H9 (cell line): ENCODE results near the gene ANKRD65. TPM values are rescaled to one million over a fixed set of nuclear protein-coding genes. Genes with fewer than 3 reads are reported as not detected.

Experiments used
- DNase-seq: peaks from one replicate; pipeline ENCODE4 v3.0.0-alpha.2; 2017
- H2AFZ ChIP-seq: one replicate; pipeline ENCODE4 v1.6.1; 2013; ENCODE audit warnings: mild to moderate bottlenecking, low read length, control low read depth, moderate library complexity
- H2AK5ac ChIP-seq: 2 replicates; pipeline ENCODE4 v1.6.1; 2013; ENCODE audit warnings: low read length, control low read depth, mixed read lengths; ENCODE audit not compliant: insufficient read length
- H2BK120ac ChIP-seq: one replicate; pipeline ENCODE4 v1.6.1; 2013; ENCODE audit warnings: low read depth, mild to moderate bottlenecking, low read length, control low read depth, inconsistent platforms; ENCODE audit not compliant: poor library complexity, severe bottlenecking
- H2BK12ac ChIP-seq: 2 replicates; pipeline ENCODE4 v1.6.1; 2013; ENCODE audit warnings: low read length, control low read depth, mixed read lengths, low read depth; ENCODE audit not compliant: insufficient read length
- H2BK15ac ChIP-seq: 2 replicates; pipeline ENCODE4 v1.6.1; 2013; ENCODE audit warnings: low read depth, low read length, control low read depth
- H2BK20ac ChIP-seq: one replicate; pipeline ENCODE4 v1.6.1; 2013; ENCODE audit warnings: low read depth, mild to moderate bottlenecking, low read length, control low read depth, inconsistent platforms; ENCODE audit not compliant: poor library complexity, severe bottlenecking
- H2BK5ac ChIP-seq: 2 replicates; pipeline ENCODE4 v1.6.1; 2013; ENCODE audit warnings: low read length, control low read depth, mixed read lengths; ENCODE audit not compliant: insufficient read length
- H3K14ac ChIP-seq: 2 replicates; pipeline ENCODE4 v1.6.1; 2013; ENCODE audit warnings: low read length, control low read depth; ENCODE audit not compliant: insufficient read depth
- H3K18ac ChIP-seq: 2 replicates; pipeline ENCODE4 v1.6.1; 2013; ENCODE audit warnings: low read depth, mild to moderate bottlenecking, mixed read lengths, low read length, control low read depth; ENCODE audit not compliant: insufficient read length
- H3K23ac ChIP-seq: 2 replicates; pipeline ENCODE4 v1.6.1; 2013; ENCODE audit warnings: low read length, control low read depth, mixed read lengths, low read depth; ENCODE audit not compliant: insufficient read length
- H3K23me2 ChIP-seq: 2 replicates; pipeline ENCODE4 v1.6.1; 2013; ENCODE audit warnings: low read depth, mild to moderate bottlenecking, mixed read lengths, low read length, control low read depth; ENCODE audit not compliant: insufficient read length, poor library complexity, severe bottlenecking
- H3K27ac ChIP-seq: 2 replicates; pipeline ENCODE4 v1.5.1; 2013; ENCODE audit warnings: low read length, control low read depth, mixed read lengths, low read depth; ENCODE audit not compliant: insufficient read length
- H3K27me3 ChIP-seq: 2 replicates; pipeline ENCODE4 v1.6.1; 2013; ENCODE audit warnings: low read length, control low read depth, inconsistent platforms; ENCODE audit not compliant: insufficient read depth
- H3K4ac ChIP-seq: 2 replicates; pipeline ENCODE4 v1.6.1; 2013; ENCODE audit warnings: low read depth, mild to moderate bottlenecking, control low read depth, inconsistent platforms, low read length, moderate library complexity
- H3K4me1 ChIP-seq: 2 replicates; pipeline ENCODE4 v1.6.1; 2013; ENCODE audit warnings: low read length, control low read depth, inconsistent platforms; ENCODE audit not compliant: insufficient read depth
- H3K4me2 ChIP-seq: 2 replicates; pipeline ENCODE4 v1.6.1; 2013; ENCODE audit warnings: low read length, control low read depth, mixed read lengths; ENCODE audit not compliant: insufficient read length, insufficient read depth
- H3K56ac ChIP-seq: 2 replicates; pipeline ENCODE4 v1.6.1; 2013; ENCODE audit warnings: low read depth, mild to moderate bottlenecking, mixed read lengths, low read length, control low read depth; ENCODE audit not compliant: insufficient read length
- H3K79me1 ChIP-seq: 2 replicates; pipeline ENCODE4 v1.6.1; 2013; ENCODE audit warnings: low read depth, mild to moderate bottlenecking, moderate library complexity, low read length, control low read depth, inconsistent platforms; ENCODE audit not compliant: insufficient read depth, poor library complexity, severe bottlenecking
- H3K79me2 ChIP-seq: 2 replicates; pipeline ENCODE4 v1.6.1; 2013; ENCODE audit warnings: low read length, control low read depth, inconsistent platforms; ENCODE audit not compliant: insufficient read depth
- H3K9ac ChIP-seq: 2 replicates; pipeline ENCODE4 v1.6.1; 2013; ENCODE audit warnings: low read length, control low read depth, mixed read lengths; ENCODE audit not compliant: insufficient read length; ENCODE audit errors: extremely low read depth
- H3K9me3 ChIP-seq: one replicate; pipeline ENCODE4 v1.6.1; 2013; ENCODE audit warnings: low read depth, low read length, inconsistent platforms; ENCODE audit not compliant: control insufficient read depth
- H3T11ph ChIP-seq: one replicate; pipeline ENCODE4 v1.6.1; 2013; ENCODE audit warnings: mild to moderate bottlenecking, low read length, control low read depth, inconsistent platforms
- H4K20me1 ChIP-seq: one replicate; pipeline ENCODE4 v1.6.1; 2013; ENCODE audit not compliant: control insufficient read depth, insufficient read length, insufficient read depth
- H4K5ac ChIP-seq: 2 replicates; pipeline ENCODE4 v1.6.1; 2013; ENCODE audit warnings: low read depth, mild to moderate bottlenecking, mixed read lengths, low read length, control low read depth; ENCODE audit not compliant: insufficient read length
- H4K8ac ChIP-seq: replicated peaks from 2 replicates; pipeline ENCODE4 v1.6.1; 2013; ENCODE audit warnings: low read length, control low read depth, mixed read lengths, low read depth; ENCODE audit not compliant: insufficient read length
- H4K91ac ChIP-seq: 2 replicates; pipeline ENCODE4 v1.6.1; 2013; ENCODE audit warnings: low read depth, mild to moderate bottlenecking, moderate library complexity, mixed read lengths, low read length, control low read depth; ENCODE audit not compliant: insufficient read length
- H3K27ac Mint-ChIP-seq, 3 experiments: 2 replicates in 2 of 3; 3 replicates in 1 of 3; pipeline ENCODE4 v1.8.0; 2020 to 2021; ENCODE audit warnings: mixed read lengths in 3 of 3, mild to moderate bottlenecking in 1 of 3, moderate library complexity in 1 of 3
- H3K27me3 Mint-ChIP-seq: 2 replicates; pipeline ENCODE4 v1.8.0; 2021; ENCODE audit warnings: low read depth, mild to moderate bottlenecking, moderate library complexity, mixed read lengths
- H3K36me3 Mint-ChIP-seq, 3 experiments: 2 replicates in 2 of 3; 3 replicates in 1 of 3; pipeline ENCODE4 v1.8.0; 2020 to 2021; ENCODE audit warnings: low read depth in 3 of 3, mixed read lengths in 3 of 3; ENCODE audit not compliant: insufficient read depth in 1 of 3
- H3K4me1 Mint-ChIP-seq, 2 experiments: 2 replicates each; pipeline ENCODE4 v1.8.0; 2020; ENCODE audit warnings: mixed read lengths in 2 of 2
- H3K4me3 Mint-ChIP-seq, 2 experiments: 2 replicates in 1 of 2; 3 replicates in 1 of 2; pipeline ENCODE4 v1.8.0; 2020 to 2021; ENCODE audit warnings: mild to moderate bottlenecking in 2 of 2, mixed read lengths in 2 of 2, moderate library complexity in 1 of 2
- H3K9me3 Mint-ChIP-seq, 2 experiments: 2 replicates in 1 of 2; 3 replicates in 1 of 2; pipeline ENCODE4 v1.8.0; 2020; ENCODE audit warnings: mild to moderate bottlenecking in 2 of 2, mixed read lengths in 2 of 2, moderate library complexity in 1 of 2
- CTCF ChIP-seq: fragments of 200-600 bp; sonication (generic); conservative IDR thresholded peaks from 3 replicates; pipeline ENCODE4 v1.8.0; 2021; ENCODE audit warnings: antibody characterized with exemption, mild to moderate bottlenecking
- WGBS: extraction: QIAGEN DNeasy Blood & Tissue Kit; methylation state at CpG from one replicate; pipeline ENCODE4 v1.1.7; 2013; ENCODE audit warnings: missing lambda C conversion rate, low lambda C conversion rate, mixed read lengths; ENCODE audit not compliant: insufficient read length; ENCODE audit errors: extremely low coverage; 5-methylcytosine and 5-hydroxymethylcytosine counted together
- total RNA-seq: library from RNA; stranded (reverse); gene quantifications from 2 replicates; pipeline ENCODE4 v1.2.1, GENCODE V29; 2021

Gene ANKRD65
- total RNA-seq, 1 experiment from 2014 or later: 3.1 TPM

GRCh38 chr1:1437904-1438376, 16.9 kb upstream of the ANKRD65 start:
- Histone ChIP-seq H3K4me2 (no peak overlapping the region), H4K20me1 (no peaks in the 10 kb centered on the region), H2BK12ac (no peak overlapping the region), H3K4me1 (no peaks in the 10 kb centered on the region; the same call in 1 of the 2 replicates), H2AK5ac (no peak overlapping the region), H3K14ac (no peak overlapping the region), H3K27me3 (no peaks in the 10 kb centered on the region), H3K9me3 (no peaks in the 10 kb centered on the region), H3K79me1 (no peaks in the 10 kb centered on the region), H2BK5ac (no peak overlapping the region), H3K23me2 (peaks cover 10% of the 10 kb centered on the region), H2AFZ (no peak overlapping the region), H3K23ac (no peak overlapping the region), H2BK20ac (no peak overlapping the region), H2BK120ac (no peak overlapping the region), H3K27ac (no peak overlapping the region), H2BK15ac (no peak overlapping the region), H3T11ph (no peak overlapping the region), H3K56ac (no peak overlapping the region), H4K8ac (no peak overlapping the region), H3K18ac (no peak overlapping the region), H4K91ac (no peak overlapping the region), H3K4ac (no peak overlapping the region), H4K5ac (no peak overlapping the region), H3K9ac (no peak overlapping the region), H3K79me2 (peaks cover 2% of the 10 kb centered on the region; the same call in 1 of the 2 replicates)
- no peak for TF ChIP-seq CTCF
- H3K36me3 Mint-ChIP-seq: peaks cover 0 to 9% (median 3%) of the 10 kb centered on the region in 3 experiments; a peak in 4 of 7 replicates
- WGBS: no CpG with 5 or more reads among the region's 11 CpGs
- H3K9me3 Mint-ChIP-seq: no peaks in the 10 kb centered on the region
- DNase-seq: no peak
- H3K4me1 Mint-ChIP-seq: peaks cover 14 to 24% of the 10 kb centered on the region in 2 experiments
- no peak overlapping the region for H3K27ac Mint-ChIP-seq
- H3K4me3 Mint-ChIP-seq: no peak overlapping the region
- no peaks in the 10 kb centered on the region for H3K27me3 Mint-ChIP-seq
